Stimulated activated CD8-positive, alpha-beta memory T cell treated with anti-CD3 and anti-CD28 coated beads, Interleukin-2, amount 100 ng/mL, for 1 hour (primary cell): ENCODE results near the gene SMAP1.
A peak's percentile ranks its signal among the peaks of the same experiment; 100 is the strongest.

Experiments
- DNase-seq, 2 donors: peaks; one replicate each; pipeline ENCODE4 v3.0.0-alpha.2; 2020; ENCODE audit warnings: low read depth in 2 of 2

The SMAP1 gene

GRCh38 chr6:70667711-70668498, at the start of gene SMAP1:
SMAP1 (plus strand) TSS chr6:70667883; CDS start chr6:70668024, 141 bp downstream.
- DNase-seq = peak; percentile 87 to 89

GRCh38 chr6:70620746-70621145, 46.9 kb upstream of the SMAP1 start:
- no peak for DNase-seq

GRCh38 chr6:70622461-70622860, 45.2 kb upstream of the SMAP1 start:
- no peak for DNase-seq

GRCh38 chr6:70625436-70625835, 42.2 kb upstream of the SMAP1 start:
- DNase-seq = no peak

- no peak for DNase-seq
These were observed 40.0 kb upstream of the SMAP1 start for GRCh38 chr6:70627500-70628254.

- no peak for DNase-seq
These were observed 37.8 kb upstream of the SMAP1 start for GRCh38 chr6:70629929-70630328.

GRCh38 chr6:70633870-70634269, 33.8 kb upstream of the SMAP1 start:
- DNase-seq = no peak

GRCh38 chr6:70636596-70636995, 31.1 kb upstream of the SMAP1 start:
- DNase-seq = no peak

- DNase-seq = no peak
These were observed 29.2 kb upstream of the SMAP1 start for GRCh38 chr6:70638468-70638867.

GRCh38 chr6:70651326-70651905, 16.3 kb upstream of the SMAP1 start:
- DNase-seq = peak in 1 of 2 donors; percentile 27

GRCh38 chr6:70652216-70652615, 15.5 kb upstream of the SMAP1 start:
- DNase-seq = no peak

- no peak for DNase-seq
These were observed 10.0 kb upstream of the SMAP1 start for GRCh38 chr6:70657706-70658105.

- no peak for DNase-seq
These were observed 3.7 kb upstream of the SMAP1 start for GRCh38 chr6:70663881-70664466.

- DNase-seq = no peak
These were observed 977 bp upstream of the SMAP1 start for GRCh38 chr6:70666706-70667105.

GRCh38 chr6:70667256-70667710, 400 bp upstream of the SMAP1 start:
- DNase-seq = no peak

GRCh38 chr6:70668499-70668812, 773 bp downstream of the SMAP1 start:
- peak in 1 of 2 donors; percentile 26 for DNase-seq

GRCh38 chr6:70669133-70669532, 1.4 kb downstream of the SMAP1 start:
- no peak for DNase-seq

- no peak for DNase-seq
These were observed 4.9 kb downstream of the SMAP1 start for GRCh38 chr6:70672549-70672948.

- DNase-seq = no peak
These were observed 5.4 kb downstream of the SMAP1 start for GRCh38 chr6:70673054-70673453.

GRCh38 chr6:70673601-70674000, 5.9 kb downstream of the SMAP1 start:
- DNase-seq = no peak

- no peak for DNase-seq
These were observed 8.1 kb downstream of the SMAP1 start for GRCh38 chr6:70675822-70676221.

- no peak for DNase-seq
These were observed 9.1 kb downstream of the SMAP1 start for GRCh38 chr6:70676821-70677220.
